NCI-H748 treated with DMSO at 0.1 percent for 48 hours (cell line): Measurements from ENCODE around the gene ADAMTS7.
"Not testable (repeated sequence)": the region's sequence is repeated elsewhere in the genome, so short reads cannot be mapped to it uniquely, and the experiment has no call there.

Experiments used
- DNase-seq: peaks from one replicate; lab custom pipeline; 2025; lab: John Stamatoyannopoulos, UW

Gene ADAMTS7

DNA sequence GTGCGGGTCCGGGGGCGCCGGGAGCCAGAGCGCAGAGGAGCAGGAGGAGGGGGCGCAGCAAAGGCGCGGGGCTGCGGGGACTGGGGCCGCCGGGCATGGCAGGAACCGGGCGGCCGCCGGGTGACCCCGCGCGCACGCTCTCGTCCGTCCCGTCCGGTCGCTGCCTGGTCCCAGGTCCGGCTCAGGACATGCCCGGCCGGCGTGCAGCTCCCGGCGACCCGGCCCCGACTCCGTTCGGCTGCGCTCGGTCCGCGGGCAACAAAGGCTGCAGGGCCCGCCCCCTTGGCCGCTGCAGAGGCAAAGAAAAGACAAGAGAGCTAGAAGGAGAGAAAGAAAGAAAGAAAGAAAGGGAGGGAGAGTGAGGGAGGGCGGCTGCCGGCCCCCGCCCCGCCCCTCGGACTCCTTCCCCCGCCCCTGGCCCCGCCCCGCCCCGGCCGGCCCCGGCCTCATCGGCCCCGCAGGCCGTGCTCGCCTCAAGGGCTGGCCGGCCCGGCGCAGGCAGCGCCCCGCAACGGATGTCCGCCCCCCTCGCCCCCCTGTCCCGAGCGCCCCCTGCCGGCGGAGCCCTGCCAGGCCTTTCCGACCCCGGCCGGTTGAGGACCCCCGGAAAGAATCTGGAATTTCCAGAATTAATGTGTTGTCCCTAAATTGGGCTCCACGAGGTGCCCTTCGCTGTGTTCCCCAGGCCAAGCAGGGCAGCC, at the start of gene ADAMTS7:
Gene ADAMTS7 (minus strand): TSS at position 341 of the 701 bp plus-strand sequence. CDS start 244 bp downstream, at position 97.
- DNase-seq = no peak

GRCh38 chr15:78859971-78860719, 48.9 kb upstream of the ADAMTS7 start:
- peak; percentile 78 for DNase-seq

DNA sequence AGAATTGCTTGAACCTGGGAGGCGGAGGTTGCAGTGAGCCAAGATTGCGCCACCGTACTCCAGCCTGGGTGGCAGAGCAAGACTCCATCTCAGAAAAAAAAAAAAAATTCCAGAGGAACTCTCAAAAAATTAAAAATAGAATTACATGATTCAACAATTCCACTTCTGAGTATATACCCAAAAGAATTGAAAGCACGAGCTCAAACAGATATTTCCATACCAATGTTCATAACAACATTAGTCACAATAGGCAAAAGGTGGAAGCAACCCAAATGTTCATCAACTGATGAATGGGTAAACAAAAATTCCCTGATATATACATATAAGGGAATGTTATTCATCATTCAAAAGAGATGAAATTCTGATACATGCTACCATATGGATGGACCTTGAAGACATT, 44.5 kb upstream of the ADAMTS7 start:
- no peak for DNase-seq

GRCh38 chr15:78854833-78855372, 43.6 kb upstream of the ADAMTS7 start:
- DNase-seq = no peak

- DNase-seq = no peak
These were observed 42.2 kb upstream of the ADAMTS7 start for GRCh38 chr15:78853500-78853899.

GRCh38 chr15:78850941-78851755, 39.9 kb upstream of the ADAMTS7 start:
- DNase-seq = no peak

- DNase-seq = no peak
These were observed 39.1 kb upstream of the ADAMTS7 start for GRCh38 chr15:78850352-78850751.

- not testable (repeated sequence) for DNase-seq
These were observed 36.2 kb upstream of the ADAMTS7 start for GRCh38 chr15:78847387-78847906.

GRCh38 chr15:78846906-78847305, 35.6 kb upstream of the ADAMTS7 start:
- DNase-seq = not testable (repeated sequence)

DNA sequence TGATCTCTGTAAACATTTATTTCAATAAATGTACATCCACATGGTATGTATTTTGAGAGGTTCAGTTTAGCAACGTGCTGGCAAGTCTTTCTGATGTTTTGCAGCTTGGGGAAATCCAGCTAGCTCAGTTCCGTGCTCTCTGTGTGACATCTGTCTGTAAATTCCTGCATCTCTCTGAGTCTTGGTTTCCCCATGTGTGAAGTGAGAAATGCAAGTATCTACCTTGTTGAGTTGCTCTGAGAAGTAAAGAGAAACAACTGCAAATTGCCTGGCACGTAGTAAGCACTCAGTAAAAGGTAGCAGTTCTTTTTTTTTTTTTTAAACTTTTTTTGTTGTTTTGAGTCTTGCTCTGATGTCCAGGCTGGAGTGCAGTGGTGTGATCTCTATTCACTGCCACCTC, 31.3 kb upstream of the ADAMTS7 start:
- no peak for DNase-seq

DNA sequence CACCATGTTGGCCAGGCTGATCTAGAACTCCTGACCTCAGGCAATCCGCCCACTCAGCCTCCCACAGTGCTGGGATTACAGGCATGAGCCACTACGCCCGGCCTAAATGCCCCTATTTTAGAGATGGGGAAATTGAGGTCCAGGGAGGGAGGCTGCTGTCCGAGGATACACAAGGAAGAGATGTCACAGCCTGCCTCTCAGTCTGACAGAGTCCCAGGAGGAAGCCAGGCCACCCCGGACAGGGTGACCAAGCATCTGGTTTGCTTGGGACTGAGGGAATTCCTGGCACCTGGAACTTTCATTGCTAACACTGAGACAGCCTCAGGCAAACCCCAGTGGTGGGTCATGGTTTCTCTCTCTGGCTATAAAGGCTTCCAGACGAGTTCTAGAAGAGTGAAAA, 30.6 kb upstream of the ADAMTS7 start:
- no peak for DNase-seq

- no peak for DNase-seq
These were observed 30.1 kb upstream of the ADAMTS7 start for GRCh38 chr15:78841376-78841706.

GRCh38 chr15:78840661-78841375, 29.6 kb upstream of the ADAMTS7 start:
- DNase-seq = no peak

DNA sequence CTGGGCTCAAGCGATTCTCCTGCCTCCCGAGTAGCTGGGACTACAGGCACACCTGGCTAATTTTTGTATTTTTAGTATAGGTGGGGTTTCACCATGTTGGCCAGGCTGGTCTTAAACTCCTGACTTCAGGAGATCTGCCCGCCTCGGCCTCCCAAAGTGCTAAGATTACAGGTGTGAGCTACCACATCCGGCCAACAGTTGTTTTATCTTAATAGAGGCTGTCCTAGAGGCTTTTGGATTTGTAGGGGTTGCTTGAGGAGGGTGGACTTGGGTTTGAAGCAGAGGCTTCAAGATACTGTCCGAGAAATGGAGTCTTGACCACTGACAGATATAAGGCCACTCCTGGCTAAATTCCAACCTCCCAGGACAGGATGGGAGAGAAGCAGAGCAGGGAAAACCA, 27.9 kb upstream of the ADAMTS7 start:
- DNase-seq = not testable (repeated sequence)

GRCh38 chr15:78838489-78838888, 27.2 kb upstream of the ADAMTS7 start:
- no peak for DNase-seq

DNA sequence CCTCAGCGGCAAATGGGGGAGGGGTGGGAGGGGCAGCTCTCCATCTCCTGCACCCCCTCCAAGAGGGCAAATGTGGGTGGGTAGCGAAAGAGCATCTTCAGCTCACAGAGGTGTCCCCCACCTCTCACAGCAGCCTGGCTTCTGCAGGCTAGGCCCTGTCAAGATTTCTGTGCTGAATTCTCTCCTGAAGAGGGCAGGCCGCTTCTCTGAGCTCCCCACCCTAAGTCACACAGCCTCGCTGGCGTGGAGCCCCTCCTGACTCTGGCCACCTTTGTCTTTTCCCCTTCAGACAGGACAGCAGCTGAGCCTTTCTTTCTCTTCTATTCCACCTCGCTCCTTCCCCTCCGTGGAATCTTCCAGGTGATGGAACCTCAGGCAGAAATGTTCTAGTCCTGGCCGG, 26.3 kb upstream of the ADAMTS7 start:
- no peak for DNase-seq

DNA sequence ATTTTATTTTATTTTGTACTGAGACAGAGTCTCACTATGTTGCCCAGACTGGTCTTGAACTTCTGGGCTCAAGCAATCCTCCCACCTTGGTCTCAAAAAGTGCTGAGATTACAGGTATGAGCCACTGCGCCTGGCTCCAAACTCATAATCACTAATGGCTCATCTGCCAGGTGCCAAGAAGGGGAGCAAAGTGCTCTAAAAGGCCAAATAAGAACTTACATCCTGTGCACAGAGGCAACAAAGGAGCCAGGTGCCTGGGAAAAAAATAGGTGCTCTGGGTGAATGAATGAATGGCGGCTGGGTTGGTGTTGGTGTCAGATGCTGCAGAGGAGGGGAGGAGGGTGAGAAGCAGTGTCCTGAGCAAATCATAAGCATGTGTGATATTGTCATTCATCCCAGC, 25.9 kb upstream of the ADAMTS7 start:
- DNase-seq = no peak

DNA sequence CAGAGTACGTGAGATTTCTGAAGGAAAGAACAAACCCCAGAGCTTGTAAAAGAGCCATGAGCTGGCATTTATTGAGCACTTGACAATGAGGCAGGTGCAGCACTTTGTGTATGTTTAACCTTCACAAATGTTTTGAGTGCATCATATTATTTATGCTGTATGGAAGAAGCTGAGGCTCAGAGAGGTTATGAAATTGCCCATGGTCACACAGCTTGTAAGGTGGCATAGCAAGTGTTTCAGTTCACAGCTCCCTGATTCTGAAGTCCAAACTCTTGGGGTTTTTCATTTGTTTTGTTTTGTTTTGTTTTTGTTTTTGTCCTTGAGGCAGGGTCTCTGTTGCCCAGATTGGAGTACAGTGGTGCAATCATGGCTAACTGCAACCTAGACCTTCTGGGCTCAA, 25.1 kb upstream of the ADAMTS7 start:
- no peak for DNase-seq

DNA sequence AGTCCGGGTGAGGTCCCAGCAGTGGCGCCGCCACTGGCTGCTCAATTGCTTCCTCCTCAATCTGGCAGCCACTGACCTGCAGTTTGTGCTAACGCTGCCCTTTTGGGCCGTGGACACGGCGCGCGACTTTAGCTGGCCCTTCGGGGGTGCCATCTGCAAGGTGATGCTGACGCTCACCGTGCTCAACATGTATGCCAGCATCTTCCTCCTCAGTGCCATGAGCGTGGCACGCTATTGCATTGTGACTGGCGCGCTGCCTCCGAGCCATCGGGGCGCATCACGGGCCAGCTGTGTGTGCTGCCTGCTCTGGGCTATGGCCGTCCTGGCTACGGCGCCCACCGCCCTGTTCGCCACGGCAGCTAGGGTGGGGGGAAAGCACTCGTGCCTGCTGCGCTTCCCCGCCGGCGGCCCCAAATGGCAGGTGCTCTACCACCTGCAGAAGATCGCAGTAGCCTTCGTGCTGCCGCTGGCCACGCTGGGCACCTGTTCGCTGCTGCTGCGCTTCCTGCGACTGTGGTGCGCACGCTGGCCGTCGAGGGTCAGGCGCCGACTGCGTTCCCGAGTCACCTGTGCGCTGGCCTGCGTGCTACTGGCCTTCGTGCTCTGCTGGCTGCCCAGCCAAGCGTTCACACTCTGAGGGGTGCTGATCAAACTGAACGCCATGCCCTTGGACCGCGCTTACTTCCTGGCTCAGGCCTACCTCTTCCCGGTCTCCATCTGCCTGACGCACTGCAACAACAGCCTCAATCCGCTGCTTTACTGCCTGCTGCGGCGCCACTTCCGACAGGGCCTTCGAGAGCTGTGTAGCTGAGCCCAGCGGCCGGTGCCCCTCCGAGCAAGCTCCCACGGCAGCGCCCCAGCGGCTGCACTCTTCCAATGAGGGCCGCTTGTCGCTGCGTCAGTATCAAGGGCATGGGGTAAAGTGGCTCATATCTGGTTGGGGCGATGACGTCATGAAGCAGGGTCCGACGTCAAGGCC, 20.3 kb upstream of the ADAMTS7 start:
- no peak for DNase-seq

DNA sequence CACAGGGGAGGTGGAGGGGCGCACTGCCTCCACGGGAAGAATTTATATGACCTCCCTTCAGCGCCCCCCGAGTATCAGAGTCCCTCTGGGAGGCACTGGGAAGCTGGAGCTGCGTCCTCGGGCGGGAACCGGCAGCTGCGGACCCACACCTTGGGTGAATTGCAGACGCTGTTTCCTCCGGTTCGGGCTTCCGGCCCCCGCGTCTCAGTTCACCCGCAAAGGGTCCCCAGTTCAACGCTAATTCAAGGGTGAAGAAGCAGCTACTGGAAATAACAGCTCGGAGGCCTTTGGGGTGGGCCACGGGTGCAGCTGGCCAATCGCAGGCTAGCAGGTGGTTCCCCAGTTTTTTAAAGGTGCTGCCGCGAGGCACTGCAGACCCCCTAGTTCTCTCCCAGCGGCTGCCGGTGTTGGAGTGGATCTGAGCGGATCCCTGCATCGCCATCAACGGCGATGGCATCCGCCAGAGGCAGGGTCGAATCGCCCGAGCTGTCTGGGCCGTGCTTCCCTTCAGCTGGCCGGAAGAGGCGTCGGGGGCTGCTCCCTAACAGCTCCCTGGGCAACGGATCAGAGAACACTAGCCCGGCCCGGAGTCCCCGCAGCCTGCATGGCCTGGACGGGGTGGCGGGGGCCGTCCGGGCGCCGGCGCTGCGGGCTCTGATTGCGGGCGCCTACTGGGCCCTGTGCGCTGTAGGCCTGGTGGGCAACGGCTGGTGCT, 19.4 kb upstream of the ADAMTS7 start:
- DNase-seq = no peak
